K562 (cell line): ENCODE measurements around the gene KLHDC7B.

Experiments used
- ATF2 ChIP-seq: sonication (generic); formaldehyde crosslinking; IDR thresholded peaks from 2 replicates; pipeline ENCODE4 v1.8.1; 2022; ENCODE audit warnings: missing genetic modification reagents
- BCOR ChIP-seq: fragments of 450-650 bp; IDR thresholded peaks from 2 replicates; pipeline ENCODE4 v1.6.1; 2016
- CCAR2 ChIP-seq: fragments of 200-400 bp; formaldehyde crosslinking; IDR thresholded peaks from 2 replicates; pipeline ENCODE4 v1.6.1; 2017; ENCODE audit warnings: mild to moderate bottlenecking, low read depth, low read length
- E2F5 ChIP-seq: sonication (generic); formaldehyde crosslinking; IDR thresholded peaks from 2 replicates; pipeline ENCODE4 v1.8.0; 2022; ENCODE audit warnings: mild to moderate bottlenecking, missing genetic modification reagents
- KDM2B ChIP-seq: fragments of 250-450 bp; sonication (Bioruptor Pico); IDR thresholded peaks from 2 replicates; pipeline ENCODE4 v1.8.0; 2021; ENCODE audit warnings: mild to moderate bottlenecking, moderate library complexity
- LCOR ChIP-seq: sonication (generic); formaldehyde crosslinking; IDR thresholded peaks from 2 replicates; pipeline ENCODE4 v1.8.0; 2022; ENCODE audit warnings: mild to moderate bottlenecking, missing genetic modification reagents
- NFYB ChIP-seq: IDR thresholded peaks from 2 replicates; pipeline ENCODE4 v1.6.1; 2011; ENCODE audit warnings: mild to moderate bottlenecking, moderate library complexity; ENCODE audit not compliant: insufficient read length; ENCODE audit errors: extremely low read depth
- NR3C1 ChIP-seq: sonication (generic); formaldehyde crosslinking; IDR thresholded peaks from 2 replicates; pipeline ENCODE4 v1.8.1; 2022; ENCODE audit warnings: missing genetic modification reagents
- ZBED1 ChIP-seq: IDR thresholded peaks from 2 replicates; pipeline ENCODE4 v1.6.1; 2014
- ZBTB49 ChIP-seq: sonication (generic); formaldehyde crosslinking; IDR thresholded peaks from 2 replicates; pipeline ENCODE4 v1.8.0; 2022; ENCODE audit warnings: missing genetic modification reagents, mild to moderate bottlenecking, borderline replicate concordance

GRCh38 chr22:50525858-50526107 is 19.9 kb upstream of the KLHDC7B start:
- TF ChIP-seq LCOR (CRISPR knock-in tag), result no peak
- no peak for TF ChIP-seq NFYB
- no peak for TF ChIP-seq E2F5 (CRISPR knock-in tag)
- no peak for TF ChIP-seq ZBTB49 (CRISPR knock-in tag)
- TF ChIP-seq KDM2B, result no peak
- TF ChIP-seq ATF2 (CRISPR knock-in tag), result no peak
- TF ChIP-seq ZBED1, result no peak
- no peak for TF ChIP-seq NR3C1 (CRISPR knock-in tag)
- no peak for TF ChIP-seq BCOR
- TF ChIP-seq CCAR2, result no peak
